ENCODE results near the gene SCNN1A.

Gene SCNN1A

GRCh38 chr12:6383572-6384498 lies 8.5 kb upstream of the SCNN1A start, which contains the start of gene LTBR:
LTBR (plus strand) TSS chr12:6384162; CDS start chr12:6384359, 197 bp downstream.
- no peak for DNase-seq

- DNase-seq, result no peak
These were observed 7.6 kb upstream of the SCNN1A start for GRCh38 chr12:6382982-6383381.

GRCh38 chr12:6382371-6382770 lies 7.0 kb upstream of the SCNN1A start:
- DNase-seq, result no peak

- DNase-seq, result no peak
These were observed 5.1 kb upstream of the SCNN1A start for GRCh38 chr12:6380141-6381121.

- no peak for DNase-seq
These were observed 3.5 kb upstream of the SCNN1A start for GRCh38 chr12:6378709-6379472.

- no peak for DNase-seq
These were observed 2.3 kb upstream of the SCNN1A start for GRCh38 chr12:6377667-6377994.

- DNase-seq, result no peak
These were observed 1.7 kb upstream of the SCNN1A start for GRCh38 chr12:6376870-6377666.

GRCh38 chr12:6376079-6376869 lies 911 bp upstream of the SCNN1A start:
- no peak for DNase-seq

- DNase-seq, result no peak
These were observed 590 bp downstream of the SCNN1A start for GRCh38 chr12:6374786-6375160.

GRCh38 chr12:6374028-6374785 lies 1.2 kb downstream of the SCNN1A start:
- no peak for DNase-seq

- peak; percentile 57 for DNase-seq
These were observed 2.2 kb downstream of the SCNN1A start for GRCh38 chr12:6373022-6373787.

- peak; percentile 91 for DNase-seq
These were observed 2.9 kb downstream of the SCNN1A start for GRCh38 chr12:6372403-6373003.

GRCh38 chr12:6370994-6371754 lies 4.2 kb downstream of the SCNN1A start:
- peak; percentile 84 for DNase-seq

- DNase-seq, result no peak
These were observed 4.8 kb downstream of the SCNN1A start for GRCh38 chr12:6370576-6370935.

GRCh38 chr12:6369916-6370575 lies 5.3 kb downstream of the SCNN1A start:
- DNase-seq, result no peak

- DNase-seq, result no peak
These were observed 6.3 kb downstream of the SCNN1A start for GRCh38 chr12:6368906-6369525.
